Neural progenitor cell (in vitro differentiated cells): ENCODE measurements around the gene PCNX2. TPM values are rescaled to one million over a fixed set of nuclear protein-coding genes. Genes with fewer than 3 reads are reported as not detected.

Experiments
- DNase-seq: peaks from one replicate; pipeline ENCODE4 v3.0.0-alpha.2; 2016; ENCODE audit warnings: low spot score
- H2AFZ ChIP-seq: fragments of 200-600 bp; sonication (generic); replicated peaks from 2 replicates; pipeline ENCODE4 v1.6.1; 2016; ENCODE audit warnings: antibody characterized with exemption
- H3F3A ChIP-seq: fragments of 200-600 bp; sonication (generic); 2 replicates; pipeline ENCODE4 v1.6.1; 2016; ENCODE audit warnings: antibody characterized with exemption, low read depth
- H3K27ac ChIP-seq: fragments of 200-600 bp; sonication (generic); 2 replicates; pipeline ENCODE4 v1.5.1; 2016; ENCODE audit warnings: mild to moderate bottlenecking
- H3K27me3 ChIP-seq: fragments of 200-600 bp; sonication (generic); 2 replicates; pipeline ENCODE4 v1.6.1; 2016; ENCODE audit warnings: mild to moderate bottlenecking, moderate library complexity
- H3K36me3 ChIP-seq: fragments of 200-600 bp; sonication (generic); 2 replicates; pipeline ENCODE4 v1.5.1; 2016
- H3K4me1 ChIP-seq: fragments of 200-600 bp; sonication (generic); 2 replicates; pipeline ENCODE4 v1.6.1; 2016; ENCODE audit warnings: mixed run types
- H3K4me2 ChIP-seq: fragments of 200-600 bp; sonication (generic); 2 replicates; pipeline ENCODE4 v1.6.1; 2016
- H3K4me3 ChIP-seq: fragments of 200-600 bp; sonication (generic); 2 replicates; pipeline ENCODE4 v1.5.1; 2016
- H3K79me2 ChIP-seq: fragments of 200-600 bp; sonication (generic); 2 replicates; pipeline ENCODE4 v1.6.1; 2016; ENCODE audit warnings: low read depth
- H3K9ac ChIP-seq: fragments of 200-600 bp; sonication (generic); 2 replicates; pipeline ENCODE4 v1.6.1; 2016
- H3K9me3 ChIP-seq: fragments of 200-600 bp; sonication (generic); 2 replicates; pipeline ENCODE4 v1.5.1; 2016; ENCODE audit warnings: low read depth
- H4K20me1 ChIP-seq: fragments of 200-600 bp; sonication (generic); 2 replicates; pipeline ENCODE4 v1.6.1; 2016; ENCODE audit warnings: low read depth
- H3K27ac Mint-ChIP-seq: 3 replicates; pipeline ENCODE4 v1.8.0; 2021; ENCODE audit warnings: mixed read lengths
- H3K27me3 Mint-ChIP-seq: 2 replicates; pipeline ENCODE4 v1.8.0; 2022; ENCODE audit warnings: low read depth, mild to moderate bottlenecking, inconsistent platforms, moderate library complexity, mixed read lengths; ENCODE audit not compliant: insufficient read depth
- H3K36me3 Mint-ChIP-seq: 3 replicates; pipeline ENCODE4 v1.8.0; 2021; ENCODE audit warnings: mixed read lengths
- H3K4me1 Mint-ChIP-seq: 3 replicates; pipeline ENCODE4 v1.8.0; 2021; ENCODE audit warnings: mixed read lengths
- H3K4me3 Mint-ChIP-seq: 3 replicates; pipeline ENCODE4 v1.8.0; 2021; ENCODE audit warnings: mild to moderate bottlenecking, moderate library complexity, mixed read lengths
- H3K9me3 Mint-ChIP-seq: 3 replicates; pipeline ENCODE4 v1.8.0; 2020; ENCODE audit warnings: mixed read lengths
- EZH2 ChIP-seq: fragments of 200-600 bp; sonication (generic); IDR thresholded peaks from 2 replicates; pipeline ENCODE4 v1.6.1; 2017; ENCODE audit warnings: antibody characterized with exemption, mild to moderate bottlenecking, moderate library complexity
- EZH2phosphoT487 ChIP-seq: fragments of 200-600 bp; sonication (generic); IDR thresholded peaks from 2 replicates; pipeline ENCODE4 v1.6.1; 2017; ENCODE audit warnings: antibody characterized with exemption
- total RNA-seq: library from RNA; depleted of rRNA; stranded (reverse); fragments of >200 nt; gene quantifications from 2 replicates; pipeline ENCODE4 v1.2.3, GENCODE V29; 2015; ENCODE audit warnings: low replicate concordance
- TF ChIP-seq, protein P1 (sequence below): fragments of 200-600 bp; sonication (generic); IDR thresholded peaks from 2 replicates; pipeline ENCODE4 v1.5.1; 2017; ENCODE audit warnings: antibody characterized with exemption, mild to moderate bottlenecking

The PCNX2 gene
- total RNA-seq, 1 donor from 2014 or later: 30.8 TPM

DNA sequence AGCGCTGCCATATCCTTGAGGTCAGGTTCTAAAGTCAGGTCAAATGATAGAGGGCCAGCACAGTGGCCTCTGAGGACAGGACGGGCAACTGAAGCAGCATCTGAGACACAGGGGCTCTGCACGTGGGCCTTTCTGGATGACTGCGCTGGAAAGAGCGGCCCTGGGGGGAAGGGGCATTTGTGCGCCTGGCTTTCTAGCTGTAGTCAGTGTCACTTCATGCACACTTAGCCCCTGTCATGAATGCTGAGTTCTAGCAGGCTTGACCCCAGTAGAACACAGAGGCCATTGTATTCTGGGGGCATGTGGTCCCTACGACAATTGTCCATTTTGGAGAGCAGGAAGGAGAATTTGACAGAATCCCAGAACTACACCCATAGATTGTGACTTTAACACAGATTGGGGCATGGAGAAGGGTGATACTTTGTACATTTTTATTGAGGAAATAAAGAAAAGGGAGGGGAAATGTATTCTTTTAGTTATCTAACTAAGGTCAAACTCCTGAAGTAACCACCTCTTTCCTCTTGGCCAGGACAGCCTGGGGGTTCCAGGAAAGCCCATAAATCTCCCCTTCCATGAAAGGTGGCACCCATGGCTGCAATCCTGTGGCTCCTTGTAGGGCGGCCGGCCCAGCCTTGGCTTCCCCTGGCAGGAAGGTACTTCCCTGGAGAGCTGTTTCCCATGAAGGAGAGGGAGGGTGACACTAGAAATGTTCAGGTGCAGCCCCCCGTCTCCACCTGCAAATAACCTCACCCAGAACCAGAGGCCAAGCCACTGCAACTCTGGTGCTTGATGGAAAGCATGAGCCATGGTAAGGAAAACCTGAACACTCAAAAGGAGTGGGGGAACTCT is 310.7 kb downstream of the PCNX2 start:
- Mint-ChIP-seq H3K4me1 (peaks cover 17% of the 10 kb centered on the region), H3K9me3 (no peaks in the 10 kb centered on the region), H3K27ac (no peak overlapping the region), H3K4me3 (no peak overlapping the region), H3K36me3 (peaks cover 10% of the 10 kb centered on the region), H3K27me3 (peaks cover 6% of the 10 kb centered on the region)
- TF ChIP-seq, protein P1, sequence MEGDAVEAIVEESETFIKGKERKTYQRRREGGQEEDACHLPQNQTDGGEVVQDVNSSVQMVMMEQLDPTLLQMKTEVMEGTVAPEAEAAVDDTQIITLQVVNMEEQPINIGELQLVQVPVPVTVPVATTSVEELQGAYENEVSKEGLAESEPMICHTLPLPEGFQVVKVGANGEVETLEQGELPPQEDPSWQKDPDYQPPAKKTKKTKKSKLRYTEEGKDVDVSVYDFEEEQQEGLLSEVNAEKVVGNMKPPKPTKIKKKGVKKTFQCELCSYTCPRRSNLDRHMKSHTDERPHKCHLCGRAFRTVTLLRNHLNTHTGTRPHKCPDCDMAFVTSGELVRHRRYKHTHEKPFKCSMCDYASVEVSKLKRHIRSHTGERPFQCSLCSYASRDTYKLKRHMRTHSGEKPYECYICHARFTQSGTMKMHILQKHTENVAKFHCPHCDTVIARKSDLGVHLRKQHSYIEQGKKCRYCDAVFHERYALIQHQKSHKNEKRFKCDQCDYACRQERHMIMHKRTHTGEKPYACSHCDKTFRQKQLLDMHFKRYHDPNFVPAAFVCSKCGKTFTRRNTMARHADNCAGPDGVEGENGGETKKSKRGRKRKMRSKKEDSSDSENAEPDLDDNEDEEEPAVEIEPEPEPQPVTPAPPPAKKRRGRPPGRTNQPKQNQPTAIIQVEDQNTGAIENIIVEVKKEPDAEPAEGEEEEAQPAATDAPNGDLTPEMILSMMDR: no peak
- TF ChIP-seq EZH2phosphoT487 (no peak), EZH2 (no peak)
- no peak overlapping the region for H2AFZ ChIP-seq
- H3K27ac ChIP-seq: no peak overlapping the region
- H3K4me1 ChIP-seq: no peaks in the 10 kb centered on the region
- H3K9me3 ChIP-seq: no peaks in the 10 kb centered on the region
- no peaks in the 10 kb centered on the region for H3K27me3 ChIP-seq
- no peak overlapping the region for H3K9ac ChIP-seq
- no peak overlapping the region for H3K4me3 ChIP-seq
- H3K36me3 ChIP-seq: no peaks in the 10 kb centered on the region
- no peaks in the 10 kb centered on the region for H4K20me1 ChIP-seq
- H3F3A ChIP-seq: no peaks in the 10 kb centered on the region
- H3K4me2 ChIP-seq: no peak overlapping the region
- H3K79me2 ChIP-seq: no peaks in the 10 kb centered on the region
- DNase-seq: no peak

DNA sequence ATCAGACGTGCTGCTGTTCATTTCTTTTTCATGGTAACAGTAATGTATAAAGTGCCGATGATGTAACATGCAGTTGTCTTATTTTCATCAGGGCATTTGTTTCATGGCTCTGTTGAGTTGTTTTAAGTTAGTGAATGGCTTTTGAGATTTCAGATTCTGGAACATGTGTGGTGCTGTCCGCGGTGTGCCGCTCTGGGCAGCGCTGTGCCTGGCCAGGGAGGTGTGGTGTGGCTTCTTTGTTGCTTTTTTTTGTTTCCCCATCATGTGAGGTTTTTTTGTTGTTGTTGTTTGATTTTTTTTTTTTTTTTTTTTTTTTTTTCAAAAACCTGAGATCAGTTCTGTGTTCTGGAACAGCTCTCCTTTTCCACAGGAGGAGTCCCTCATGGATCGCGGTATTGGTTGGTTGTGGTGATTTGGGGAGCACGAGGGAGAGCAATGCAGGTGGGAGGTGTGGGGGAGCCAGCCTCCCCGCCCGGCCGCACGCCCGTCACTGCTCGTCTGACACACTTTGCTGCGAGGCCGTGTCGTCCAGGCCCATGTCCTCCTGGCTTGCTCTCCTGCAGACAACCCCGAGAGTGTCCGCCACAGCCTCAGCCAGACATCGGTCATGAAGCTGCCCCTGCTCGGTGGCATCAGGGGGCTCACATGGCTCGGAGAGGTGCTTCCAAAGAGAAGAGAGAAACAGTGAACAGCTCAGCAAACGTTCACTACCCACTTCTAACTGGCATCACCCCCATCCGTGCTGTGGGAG is 311.5 kb downstream of the PCNX2 start:
- DNase-seq: no peak
- no peak overlapping the region for H3K4me3 ChIP-seq
- H3K4me3 Mint-ChIP-seq: no peak overlapping the region
- H3K9ac ChIP-seq: no peak overlapping the region
- H3K27ac Mint-ChIP-seq: peak overlapping the region; percentile 57
- no peak overlapping the region for H3K4me2 ChIP-seq
- TF ChIP-seq EZH2phosphoT487 (no peak), EZH2 (no peak)
- TF ChIP-seq, protein P1: no peak
- no peak overlapping the region for H2AFZ ChIP-seq
- no peaks in the 10 kb centered on the region for H3K4me1 ChIP-seq
- H3K4me1 Mint-ChIP-seq: peaks cover 17% of the 10 kb centered on the region
- peaks cover 7% of the 10 kb centered on the region for H3K36me3 Mint-ChIP-seq
- no peaks in the 10 kb centered on the region for H3K79me2 ChIP-seq
- no peaks in the 10 kb centered on the region for H3K27me3 ChIP-seq
- H3K9me3 ChIP-seq: no peaks in the 10 kb centered on the region
- H4K20me1 ChIP-seq: no peaks in the 10 kb centered on the region
- H3K36me3 ChIP-seq: no peaks in the 10 kb centered on the region
- no peaks in the 10 kb centered on the region for H3F3A ChIP-seq
- H3K27ac ChIP-seq: no peak overlapping the region
- H3K27me3 Mint-ChIP-seq: peaks cover 2% of the 10 kb centered on the region
- H3K9me3 Mint-ChIP-seq: no peaks in the 10 kb centered on the region

DNA sequence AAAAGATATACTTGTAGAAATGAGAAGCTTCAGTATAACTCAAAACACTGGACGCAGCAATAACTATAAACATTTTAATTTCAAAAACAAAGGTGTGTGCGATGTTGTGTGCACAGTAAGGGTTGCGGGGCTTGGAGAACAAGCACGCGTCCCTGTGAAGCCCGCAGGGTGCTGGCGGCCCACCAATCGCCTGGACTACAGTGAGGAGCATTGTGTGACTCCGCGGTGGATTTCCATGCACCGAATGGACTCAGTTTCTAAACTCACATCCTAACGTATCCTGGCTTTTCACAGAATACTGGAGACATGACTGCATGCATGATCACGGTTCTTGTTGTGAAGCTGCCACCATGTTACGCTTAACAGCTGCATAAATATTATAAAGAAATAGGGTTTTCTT is 312.1 kb downstream of the PCNX2 start:
- Histone ChIP-seq H3K4me3 (no peak overlapping the region), H3K36me3 (no peaks in the 10 kb centered on the region), H2AFZ (no peak overlapping the region), H3K79me2 (no peaks in the 10 kb centered on the region), H3K4me1 (no peaks in the 10 kb centered on the region), H4K20me1 (no peaks in the 10 kb centered on the region), H3K4me2 (no peak overlapping the region), H3K9me3 (no peaks in the 10 kb centered on the region), H3K27me3 (no peaks in the 10 kb centered on the region), H3K27ac (no peak overlapping the region), H3K9ac (no peak overlapping the region), H3F3A (no peaks in the 10 kb centered on the region)
- Mint-ChIP-seq H3K9me3 (no peaks in the 10 kb centered on the region), H3K27ac (no peak overlapping the region), H3K36me3 (peaks cover 10% of the 10 kb centered on the region), H3K27me3 (peaks cover 2% of the 10 kb centered on the region), H3K4me1 (peaks cover 13% of the 10 kb centered on the region), H3K4me3 (no peak overlapping the region)
- no peak for TF ChIP-seq EZH2
- TF ChIP-seq, protein P1: no peak
- no peak for TF ChIP-seq EZH2phosphoT487
- no peak for DNase-seq
